ENCODE data around the gene ZNF438. TPM values are rescaled to one million over a fixed set of nuclear protein-coding genes. Genes with fewer than 3 reads are reported as not detected.

The ZNF438 gene
- total and polyA plus RNA-seq, 2 of the 13 experiments (the other 11 are each of a cell fraction or from before 2014, with no cell fraction given): 0.75 to 0.83 TPM

DNA sequence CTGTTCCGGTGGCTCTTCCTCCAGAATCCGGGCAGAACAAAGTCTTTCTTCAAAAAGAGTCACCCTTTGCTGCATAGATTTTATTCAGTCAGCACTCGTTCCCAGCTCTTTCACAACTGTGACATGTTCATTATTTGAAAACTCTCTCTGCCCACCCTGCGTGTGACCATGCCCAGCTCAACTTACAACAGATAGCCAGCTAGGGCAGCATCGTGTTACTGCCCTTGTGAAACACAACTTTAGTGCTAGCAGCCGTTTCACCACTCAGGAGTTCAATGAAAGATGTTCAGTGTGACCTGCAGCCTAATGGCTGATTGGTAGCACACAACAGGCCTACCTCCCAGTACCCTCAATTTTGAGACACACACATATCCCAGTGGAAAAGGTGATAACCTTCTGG lies 57.9 kb downstream of the ZNF438 start:
- Histone ChIP-seq H3K27me3 (ENCODE audit: control insufficient read depth in 1 of 2, insufficient read depth in 2 of 2, low read length in 2 of 2) (no peaks in the 10 kb centered on the region), H3K79me2 (ENCODE audit: insufficient read depth, low read length) (no peaks in the 10 kb centered on the region), H3K9me3 (ENCODE audit: low read length) (no peaks in the 10 kb centered on the region), H3K4me2 (ENCODE audit: low read depth, low read length) (no peak overlapping the region), H3K27ac (ENCODE audit: extremely low read length, insufficient read depth, low read length) (no peak overlapping the region), H3K4me1 (ENCODE audit: insufficient read depth, low read length) (no peaks in the 10 kb centered on the region), H3K9ac (ENCODE audit: insufficient read depth, low read depth, low read length) (no peak overlapping the region), H3K36me3 (replicated peaks in 1 of 2; ENCODE audit: control insufficient read depth in 1 of 2, insufficient read depth in 2 of 2, low read length in 2 of 2) (no peaks in the 10 kb centered on the region), H2AFZ (ENCODE audit: low read length) (no peak overlapping the region), H4K20me1 (ENCODE audit: insufficient read depth, low read length) (no peaks in the 10 kb centered on the region), H3K4me3 (replicated peaks in 1 of 3; ENCODE audit: insufficient read depth in 1 of 3, low read depth in 2 of 3, low read length in 3 of 3) (no peak overlapping the region)
- FAIRE-seq (no peak), ATAC-seq (no peak), DNase-seq (ENCODE audit: low spot score) (no peak)
- ChIA-PET POLR2A (no interaction called here), CTCF (ENCODE audit: low intra/inter-chr PET ratio, low total read pairs) (no interaction called here)
- in situ Hi-C loops (cut with HindIII; ENCODE audit: extremely low pct_ligation_motif_present, low pct_unique_long_range_greater_than_20kb): no loop called here
- no TSS peak for BruUV-seq (replicated peaks)
- WGBS (ENCODE audit: low lambda C conversion rate): 23% methylated on average over 6 of the region's 6 CpGs
- intact Hi-C loops (cut with micrococcal nuclease; ENCODE audit: unreplicated experiment): no loop called here
- TF ChIP-seq NFYB (CRISPR knock-in tag; IDR thresholded peaks at IDR 0.05): no peak
- TF ChIP-seq, protein P1, sequence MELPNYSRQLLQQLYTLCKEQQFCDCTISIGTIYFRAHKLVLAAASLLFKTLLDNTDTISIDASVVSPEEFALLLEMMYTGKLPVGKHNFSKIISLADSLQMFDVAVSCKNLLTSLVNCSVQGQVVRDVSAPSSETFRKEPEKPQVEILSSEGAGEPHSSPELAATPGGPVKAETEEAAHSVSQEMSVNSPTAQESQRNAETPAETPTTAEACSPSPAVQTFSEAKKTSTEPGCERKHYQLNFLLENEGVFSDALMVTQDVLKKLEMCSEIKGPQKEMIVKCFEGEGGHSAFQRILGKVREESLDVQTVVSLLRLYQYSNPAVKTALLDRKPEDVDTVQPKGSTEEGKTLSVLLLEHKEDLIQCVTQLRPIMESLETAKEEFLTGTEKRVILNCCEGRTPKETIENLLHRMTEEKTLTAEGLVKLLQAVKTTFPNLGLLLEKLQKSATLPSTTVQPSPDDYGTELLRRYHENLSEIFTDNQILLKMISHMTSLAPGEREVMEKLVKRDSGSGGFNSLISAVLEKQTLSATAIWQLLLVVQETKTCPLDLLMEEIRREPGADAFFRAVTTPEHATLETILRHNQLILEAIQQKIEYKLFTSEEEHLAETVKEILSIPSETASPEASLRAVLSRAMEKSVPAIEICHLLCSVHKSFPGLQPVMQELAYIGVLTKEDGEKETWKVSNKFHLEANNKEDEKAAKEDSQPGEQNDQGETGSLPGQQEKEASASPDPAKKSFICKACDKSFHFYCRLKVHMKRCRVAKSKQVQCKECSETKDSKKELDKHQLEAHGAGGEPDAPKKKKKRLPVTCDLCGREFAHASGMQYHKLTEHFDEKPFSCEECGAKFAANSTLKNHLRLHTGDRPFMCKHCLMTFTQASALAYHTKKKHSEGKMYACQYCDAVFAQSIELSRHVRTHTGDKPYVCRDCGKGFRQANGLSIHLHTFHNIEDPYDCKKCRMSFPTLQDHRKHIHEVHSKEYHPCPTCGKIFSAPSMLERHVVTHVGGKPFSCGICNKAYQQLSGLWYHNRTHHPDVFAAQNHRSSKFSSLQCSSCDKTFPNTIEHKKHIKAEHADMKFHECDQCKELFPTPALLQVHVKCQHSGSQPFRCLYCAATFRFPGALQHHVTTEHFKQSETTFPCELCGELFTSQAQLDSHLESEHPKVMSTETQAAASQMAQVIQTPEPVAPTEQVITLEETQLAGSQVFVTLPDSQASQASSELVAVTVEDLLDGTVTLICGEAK (IDR thresholded peaks at IDR 0.05): no peak
- TF ChIP-seq, protein P1 (CRISPR knock-in tag; IDR thresholded peaks at IDR 0.05): no peak
- TF ChIP-seq, protein P2, sequence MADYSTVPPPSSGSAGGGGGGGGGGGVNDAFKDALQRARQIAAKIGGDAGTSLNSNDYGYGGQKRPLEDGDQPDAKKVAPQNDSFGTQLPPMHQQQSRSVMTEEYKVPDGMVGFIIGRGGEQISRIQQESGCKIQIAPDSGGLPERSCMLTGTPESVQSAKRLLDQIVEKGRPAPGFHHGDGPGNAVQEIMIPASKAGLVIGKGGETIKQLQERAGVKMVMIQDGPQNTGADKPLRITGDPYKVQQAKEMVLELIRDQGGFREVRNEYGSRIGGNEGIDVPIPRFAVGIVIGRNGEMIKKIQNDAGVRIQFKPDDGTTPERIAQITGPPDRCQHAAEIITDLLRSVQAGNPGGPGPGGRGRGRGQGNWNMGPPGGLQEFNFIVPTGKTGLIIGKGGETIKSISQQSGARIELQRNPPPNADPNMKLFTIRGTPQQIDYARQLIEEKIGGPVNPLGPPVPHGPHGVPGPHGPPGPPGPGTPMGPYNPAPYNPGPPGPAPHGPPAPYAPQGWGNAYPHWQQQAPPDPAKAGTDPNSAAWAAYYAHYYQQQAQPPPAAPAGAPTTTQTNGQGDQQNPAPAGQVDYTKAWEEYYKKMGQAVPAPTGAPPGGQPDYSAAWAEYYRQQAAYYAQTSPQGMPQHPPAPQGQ (CRISPR knock-in tag; IDR thresholded peaks at IDR 0.05; ENCODE audit: borderline replicate concordance): no peak
- no peak for TF ChIP-seq ZNF33A (CRISPR knock-in tag; IDR thresholded peaks at IDR 0.05; ENCODE audit: borderline replicate concordance)
- TF ChIP-seq, protein P3, sequence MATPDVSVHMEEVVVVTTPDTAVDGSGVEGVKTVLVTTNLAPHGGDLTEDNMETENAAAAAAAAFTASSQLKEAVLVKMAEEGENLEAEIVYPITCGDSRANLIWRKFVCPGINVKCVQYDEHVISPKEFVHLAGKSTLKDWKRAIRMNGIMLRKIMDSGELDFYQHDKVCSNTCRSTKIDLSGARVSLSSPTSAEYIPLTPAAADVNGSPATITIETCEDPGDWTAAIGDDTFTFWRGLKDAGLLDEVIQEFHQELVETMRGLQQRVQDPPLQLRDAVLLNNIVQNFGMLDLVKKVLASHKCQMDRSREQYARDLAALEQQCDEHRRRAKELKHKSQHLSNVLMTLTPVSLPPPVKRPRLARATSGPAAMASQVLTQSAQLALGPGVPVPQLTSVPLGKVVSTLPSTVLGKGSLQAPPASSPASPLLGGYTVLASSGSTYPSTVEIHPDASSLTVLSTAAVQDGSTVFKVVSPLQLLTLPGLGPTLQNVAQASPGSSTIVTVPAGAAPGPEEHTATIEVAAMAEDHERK (CRISPR knock-in tag; IDR thresholded peaks at IDR 0.05; ENCODE audit: low read depth): no peak
- no peak for TF ChIP-seq ZNF234 (CRISPR knock-in tag; conservative IDR thresholded peaks at IDR 0.05)
- no peak for TF ChIP-seq SMYD3 (CRISPR knock-in tag; IDR thresholded peaks at IDR 0.05)
- TF ChIP-seq, protein P4, sequence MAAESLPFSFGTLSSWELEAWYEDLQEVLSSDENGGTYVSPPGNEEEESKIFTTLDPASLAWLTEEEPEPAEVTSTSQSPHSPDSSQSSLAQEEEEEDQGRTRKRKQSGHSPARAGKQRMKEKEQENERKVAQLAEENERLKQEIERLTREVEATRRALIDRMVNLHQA (CRISPR knock-in tag; IDR thresholded peaks at IDR 0.05): no peak
- TF ChIP-seq ZZZ3 (CRISPR knock-in tag; IDR thresholded peaks at IDR 0.05; ENCODE audit: borderline replicate concordance): no peak

All from HepG2 (cell line).